Suprapubic skin (tissue), 4 donors: Measurements from ENCODE around the gene FERMT1.
"Not testable (repeated sequence)": the region's sequence is repeated elsewhere in the genome, so short reads cannot be mapped to it uniquely, and the experiment has no call there.

ENCODE experiments used
- POLR2A ChIP-seq, 2 donors: fragments of 450-650 bp; IDR thresholded peaks; one replicate each; pipeline ENCODE4 v1.6.1; 2017; ENCODE audit warnings: antibody characterized with exemption in 2 of 2, mild to moderate bottlenecking in 2 of 2, moderate library complexity in 2 of 2
- POLR2AphosphoS5 ChIP-seq, 3 donors: sonication (generic); formaldehyde crosslinking; IDR thresholded peaks; one replicate each; pipeline ENCODE4 v1.6.1; 2017; ENCODE audit warnings: antibody characterized with exemption in 3 of 3
- TF ChIP-seq, protein P1 (sequence below), 2 donors: fragments of 200-600 bp in 1 of 2; fragments of 450-650 bp in 1 of 2; sonication (generic) in 1 of 2; IDR thresholded peaks; one replicate each; pipeline ENCODE4 v1.5.1; 2016 to 2019; ENCODE audit warnings: antibody characterized with exemption in 2 of 2, mild to moderate bottlenecking in 1 of 2, moderate library complexity in 1 of 2

DNA sequence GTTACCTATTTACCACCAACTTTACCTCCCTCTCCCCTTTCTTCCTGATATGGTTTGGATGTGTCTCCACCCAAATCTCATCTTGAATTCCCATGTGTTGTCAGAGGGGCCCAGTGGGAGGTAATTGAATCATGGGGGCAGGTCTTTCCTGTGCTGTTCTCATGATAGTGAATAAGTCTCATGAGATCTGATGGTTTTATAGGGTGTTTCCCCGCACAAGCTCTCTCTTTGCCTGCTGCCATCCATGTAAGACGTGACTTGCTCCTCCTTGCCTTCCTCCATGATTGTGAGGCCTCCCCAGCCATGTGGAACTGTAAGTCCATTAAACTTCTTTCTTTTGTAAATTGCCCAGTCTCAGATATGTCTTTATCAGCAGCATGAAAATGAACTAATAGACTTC is 9.9 kb downstream of the FERMT1 start:
- TF ChIP-seq POLR2A, POLR2AphosphoS5 (IDR thresholded peaks at IDR 0.05): not testable (repeated sequence)
- TF ChIP-seq, protein P1, sequence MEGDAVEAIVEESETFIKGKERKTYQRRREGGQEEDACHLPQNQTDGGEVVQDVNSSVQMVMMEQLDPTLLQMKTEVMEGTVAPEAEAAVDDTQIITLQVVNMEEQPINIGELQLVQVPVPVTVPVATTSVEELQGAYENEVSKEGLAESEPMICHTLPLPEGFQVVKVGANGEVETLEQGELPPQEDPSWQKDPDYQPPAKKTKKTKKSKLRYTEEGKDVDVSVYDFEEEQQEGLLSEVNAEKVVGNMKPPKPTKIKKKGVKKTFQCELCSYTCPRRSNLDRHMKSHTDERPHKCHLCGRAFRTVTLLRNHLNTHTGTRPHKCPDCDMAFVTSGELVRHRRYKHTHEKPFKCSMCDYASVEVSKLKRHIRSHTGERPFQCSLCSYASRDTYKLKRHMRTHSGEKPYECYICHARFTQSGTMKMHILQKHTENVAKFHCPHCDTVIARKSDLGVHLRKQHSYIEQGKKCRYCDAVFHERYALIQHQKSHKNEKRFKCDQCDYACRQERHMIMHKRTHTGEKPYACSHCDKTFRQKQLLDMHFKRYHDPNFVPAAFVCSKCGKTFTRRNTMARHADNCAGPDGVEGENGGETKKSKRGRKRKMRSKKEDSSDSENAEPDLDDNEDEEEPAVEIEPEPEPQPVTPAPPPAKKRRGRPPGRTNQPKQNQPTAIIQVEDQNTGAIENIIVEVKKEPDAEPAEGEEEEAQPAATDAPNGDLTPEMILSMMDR (IDR thresholded peaks at IDR 0.05), result not testable (repeated sequence)
